ENCODE data around the gene ARHGAP26.

The ARHGAP26 gene

DNA sequence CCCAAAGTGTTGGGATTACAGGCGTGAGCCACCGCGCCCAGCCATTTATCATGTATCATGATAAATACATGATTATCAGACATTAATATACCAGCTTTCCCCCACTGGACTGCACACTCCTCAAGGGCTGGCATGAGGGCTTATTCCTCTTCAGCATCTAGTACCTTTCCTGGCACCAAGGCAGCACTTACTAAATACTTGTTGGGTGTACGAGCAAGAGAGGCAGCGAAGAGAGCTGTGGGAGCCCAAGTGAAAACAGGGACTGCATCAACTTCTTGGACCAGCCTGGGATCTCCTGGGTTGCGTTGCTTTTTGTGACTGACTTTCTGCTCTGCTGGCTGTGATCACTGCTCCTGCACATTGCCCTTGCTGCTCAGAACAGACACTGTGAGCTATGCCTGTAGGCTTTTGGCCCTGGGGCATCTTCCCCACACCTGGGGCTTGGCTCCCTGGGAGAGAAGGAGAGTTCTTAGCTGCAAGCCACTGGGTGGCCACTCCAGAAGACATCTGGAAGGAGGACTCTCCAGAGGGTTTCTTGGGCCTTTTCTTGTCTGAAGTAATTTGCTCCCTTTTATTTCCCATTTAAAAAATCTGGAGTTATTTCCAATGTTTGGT lies 409.1 kb downstream of the ARHGAP26 start:
- no peaks in the 10 kb centered on the region for H3K9me3 ChIP-seq (ENCODE audit: control insufficient read depth in 1 of 2, low read length in 2 of 2)
- peaks cover 10 to 18% of the 10 kb centered on the region in 2 donors for H3K4me1 ChIP-seq (ENCODE audit: control insufficient read depth in 1 of 2, insufficient read depth in 2 of 2, low read length in 2 of 2)
- H3K36me3 ChIP-seq (ENCODE audit: control insufficient read depth in 1 of 2, insufficient read depth in 2 of 2, low read length in 2 of 2), result no peaks in the 10 kb centered on the region
- no peak overlapping the region for H3K9ac ChIP-seq (ENCODE audit: low read depth in 1 of 2, low read length in 2 of 2)
- H3K4me3 ChIP-seq (ENCODE audit: low read depth in 1 of 2, low read length in 2 of 2), result no peak overlapping the region
- no peaks in the 10 kb centered on the region for H3K27me3 ChIP-seq (ENCODE audit: control insufficient read depth in 1 of 2, insufficient read depth in 2 of 2, low read length in 2 of 2)
- H3K27ac ChIP-seq (ENCODE audit: low read depth, low read length), result no peak overlapping the region

DNA sequence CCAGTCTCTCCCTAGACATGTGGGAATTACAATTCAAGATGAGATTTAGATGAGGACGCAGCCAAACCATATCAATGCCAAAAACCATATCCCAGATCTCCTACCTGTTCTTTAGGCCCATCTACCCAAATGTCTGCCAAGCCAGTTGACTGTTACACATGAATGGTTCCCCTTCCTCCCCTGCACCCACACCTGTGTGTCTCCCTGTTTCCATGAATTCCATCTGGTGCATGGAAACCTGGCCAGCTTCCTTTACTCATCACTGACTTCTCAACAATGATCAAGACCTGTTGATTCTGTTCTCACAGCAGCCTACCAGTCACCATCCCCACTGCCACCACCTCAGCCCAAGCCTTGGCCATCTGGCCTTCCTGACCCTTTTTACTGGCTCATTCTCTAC lies 410.6 kb downstream of the ARHGAP26 start:
- no peaks in the 10 kb centered on the region for H3K27me3 ChIP-seq (ENCODE audit: control insufficient read depth in 1 of 2, insufficient read depth in 2 of 2, low read length in 2 of 2)

DNA sequence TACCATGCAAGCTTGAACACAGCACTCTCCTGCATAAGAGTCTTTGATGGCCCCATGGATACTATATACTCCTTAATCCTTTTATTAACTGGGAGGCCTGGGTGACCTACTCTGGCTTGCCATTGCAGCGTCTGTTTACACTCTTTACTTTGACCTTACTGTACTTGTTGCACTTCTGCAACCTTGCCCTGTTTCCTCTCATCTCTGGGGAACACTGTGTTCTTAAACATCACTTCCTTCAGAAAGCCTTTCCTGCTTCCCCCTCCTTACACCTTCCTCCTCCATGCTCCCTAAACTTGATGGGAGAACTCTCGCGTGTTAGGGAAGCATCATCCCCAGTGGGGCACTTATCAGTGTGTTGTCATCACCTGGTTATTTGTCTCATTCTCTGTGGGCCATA lies 411.0 kb downstream of the ARHGAP26 start:
- Histone ChIP-seq H3K36me3 (ENCODE audit: control insufficient read depth in 1 of 2, insufficient read depth in 2 of 2, low read length in 2 of 2) (no peaks in the 10 kb centered on the region), H3K4me1 (ENCODE audit: control insufficient read depth in 1 of 2, insufficient read depth in 2 of 2, low read length in 2 of 2) (peaks cover 6 to 7% of the 10 kb centered on the region in 2 donors)

More for the DNA sequence above, 410.6 kb downstream of the ARHGAP26 start:
- Histone ChIP-seq H3K9me3 (ENCODE audit: control insufficient read depth in 1 of 2, low read length in 2 of 2) (no peaks in the 10 kb centered on the region), H3K27ac (ENCODE audit: low read depth, low read length) (no peak overlapping the region), H3K4me1 (ENCODE audit: control insufficient read depth in 1 of 2, insufficient read depth in 2 of 2, low read length in 2 of 2) (peaks cover 6 to 7% of the 10 kb centered on the region in 2 donors), H3K4me3 (ENCODE audit: low read depth in 1 of 2, low read length in 2 of 2) (no peak overlapping the region), H3K36me3 (ENCODE audit: control insufficient read depth in 1 of 2, insufficient read depth in 2 of 2, low read length in 2 of 2) (no peaks in the 10 kb centered on the region), H3K9ac (ENCODE audit: low read depth in 1 of 2, low read length in 2 of 2) (no peak overlapping the region)

DNA sequence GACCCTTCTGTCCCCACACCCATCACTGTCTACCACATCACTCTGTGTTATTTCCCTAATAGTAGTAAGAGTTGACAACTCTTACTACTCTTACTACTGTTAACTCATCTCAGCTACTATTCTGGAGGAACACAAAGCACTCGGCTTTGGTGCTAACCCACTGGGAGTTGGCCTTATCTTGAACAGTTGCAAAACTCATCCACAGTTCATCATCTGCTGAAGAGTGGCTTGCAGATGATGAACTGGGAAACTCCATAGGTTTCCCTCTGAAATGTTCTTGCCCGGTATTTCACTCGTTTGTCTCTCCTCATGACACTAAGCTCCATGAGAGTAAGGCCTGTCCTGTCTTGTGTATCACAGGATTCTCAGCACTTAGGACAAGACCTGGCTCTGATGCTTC lies 411.9 kb downstream of the ARHGAP26 start:
- H3K27ac ChIP-seq (ENCODE audit: low read depth, low read length), result no peak overlapping the region
- no peak overlapping the region for H3K4me3 ChIP-seq (ENCODE audit: low read depth in 1 of 2, low read length in 2 of 2)

More for the DNA sequence above, 411.0 kb downstream of the ARHGAP26 start:
- H3K27me3 ChIP-seq (ENCODE audit: control insufficient read depth in 1 of 2, insufficient read depth in 2 of 2, low read length in 2 of 2), result no peaks in the 10 kb centered on the region
- H3K9ac ChIP-seq (ENCODE audit: low read depth in 1 of 2, low read length in 2 of 2), result no peak overlapping the region
- H3K27ac ChIP-seq (ENCODE audit: low read depth, low read length), result no peak overlapping the region
- H3K4me3 ChIP-seq (ENCODE audit: low read depth in 1 of 2, low read length in 2 of 2), result no peak overlapping the region
- no peaks in the 10 kb centered on the region for H3K9me3 ChIP-seq (ENCODE audit: control insufficient read depth in 1 of 2, low read length in 2 of 2)

DNA sequence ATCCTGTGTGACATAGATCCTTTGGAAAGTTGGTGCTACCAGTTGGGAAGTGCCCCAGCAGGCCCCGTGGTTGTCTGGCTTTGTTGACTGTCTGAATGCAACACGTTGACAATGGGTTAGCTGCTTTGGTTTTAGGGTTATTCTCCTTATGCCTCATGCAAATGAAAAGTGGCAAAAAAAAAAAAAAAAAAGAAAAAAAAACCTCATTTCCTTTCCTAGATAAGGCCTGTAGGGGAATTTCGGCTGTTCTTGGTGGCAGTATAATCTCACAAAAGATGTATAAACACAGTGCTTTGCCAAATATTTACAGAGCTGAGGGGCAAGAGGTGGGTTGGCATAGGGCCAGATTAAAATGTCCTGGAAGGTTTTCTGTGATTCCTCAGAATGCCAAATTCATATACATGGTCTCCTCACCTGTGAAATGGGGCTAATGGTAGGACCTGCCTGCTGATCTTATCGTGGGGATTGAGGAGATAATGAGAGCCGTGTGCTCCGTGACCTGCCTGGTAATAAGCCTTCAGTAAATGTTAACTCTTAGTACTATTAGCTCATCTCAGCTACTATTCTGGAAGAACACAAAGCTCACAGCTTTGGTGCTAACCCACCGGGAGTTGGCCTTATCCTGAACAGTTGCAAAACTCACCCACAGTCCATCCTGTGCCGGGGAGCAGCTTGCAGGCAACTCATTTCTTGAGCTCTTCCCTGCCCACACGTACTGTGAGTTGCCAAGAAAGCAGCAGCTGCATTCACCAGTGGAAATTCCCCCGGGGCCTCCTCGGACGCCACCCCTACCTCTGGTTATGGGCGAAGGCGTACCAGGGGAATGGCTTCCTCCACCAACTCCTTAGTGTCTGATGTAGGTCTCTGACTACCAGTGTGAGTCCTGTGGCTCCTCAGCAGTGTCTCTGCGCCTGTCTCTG lies 413.0 kb downstream of the ARHGAP26 start:
- Histone ChIP-seq H3K9me3 (ENCODE audit: control insufficient read depth in 1 of 2, low read length in 2 of 2) (no peaks in the 10 kb centered on the region), H3K9ac (ENCODE audit: low read depth in 1 of 2, low read length in 2 of 2) (no peak overlapping the region), H3K36me3 (ENCODE audit: control insufficient read depth in 1 of 2, insufficient read depth in 2 of 2, low read length in 2 of 2) (no peaks in the 10 kb centered on the region), H3K27me3 (ENCODE audit: control insufficient read depth in 1 of 2, insufficient read depth in 2 of 2, low read length in 2 of 2) (no peaks in the 10 kb centered on the region), H3K27ac (ENCODE audit: low read depth, low read length) (no peak overlapping the region), H3K4me1 (ENCODE audit: control insufficient read depth in 1 of 2, insufficient read depth in 2 of 2, low read length in 2 of 2) (peaks cover 6 to 7% of the 10 kb centered on the region in 2 donors), H3K4me3 (ENCODE audit: low read depth in 1 of 2, low read length in 2 of 2) (no peak overlapping the region)

More for the DNA sequence above, 411.9 kb downstream of the ARHGAP26 start:
- no peaks in the 10 kb centered on the region for H3K36me3 ChIP-seq (ENCODE audit: control insufficient read depth in 1 of 2, insufficient read depth in 2 of 2, low read length in 2 of 2)
- peaks cover 6 to 7% of the 10 kb centered on the region in 2 donors for H3K4me1 ChIP-seq (ENCODE audit: control insufficient read depth in 1 of 2, insufficient read depth in 2 of 2, low read length in 2 of 2)
- no peak overlapping the region for H3K9ac ChIP-seq (ENCODE audit: low read depth in 1 of 2, low read length in 2 of 2)
- no peaks in the 10 kb centered on the region for H3K27me3 ChIP-seq (ENCODE audit: control insufficient read depth in 1 of 2, insufficient read depth in 2 of 2, low read length in 2 of 2)
- no peaks in the 10 kb centered on the region for H3K9me3 ChIP-seq (ENCODE audit: control insufficient read depth in 1 of 2, low read length in 2 of 2)

DNA sequence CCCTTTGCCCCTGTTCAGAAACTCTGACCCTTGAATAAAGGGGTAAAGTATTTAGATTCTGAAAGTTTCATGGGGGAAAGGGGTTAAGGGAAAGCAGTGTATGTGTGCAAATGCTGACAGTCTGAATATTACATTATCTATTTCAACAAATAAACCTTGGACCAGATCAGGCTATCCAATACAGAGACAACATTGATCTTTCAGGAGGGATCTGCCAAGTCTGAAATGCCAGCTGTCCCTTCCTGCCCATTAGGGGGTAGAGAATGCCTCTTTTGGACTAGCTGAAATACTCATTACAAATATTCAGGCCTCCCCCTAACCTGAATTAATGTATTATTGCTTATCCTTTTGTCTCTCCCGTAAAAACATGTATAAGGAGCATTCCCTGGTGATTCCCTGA lies 413.8 kb downstream of the ARHGAP26 start:
- H3K4me1 ChIP-seq (ENCODE audit: control insufficient read depth in 1 of 2, insufficient read depth in 2 of 2, low read length in 2 of 2), result peaks cover 6 to 7% of the 10 kb centered on the region in 2 donors
- no peaks in the 10 kb centered on the region for H3K36me3 ChIP-seq (ENCODE audit: control insufficient read depth in 1 of 2, insufficient read depth in 2 of 2, low read length in 2 of 2)
- no peaks in the 10 kb centered on the region for H3K9me3 ChIP-seq (ENCODE audit: control insufficient read depth in 1 of 2, low read length in 2 of 2)
- no peak overlapping the region for H3K9ac ChIP-seq (ENCODE audit: low read depth in 1 of 2, low read length in 2 of 2)
- H3K4me3 ChIP-seq (ENCODE audit: low read depth in 1 of 2, low read length in 2 of 2), result no peak overlapping the region
- no peaks in the 10 kb centered on the region for H3K27me3 ChIP-seq (ENCODE audit: control insufficient read depth in 1 of 2, insufficient read depth in 2 of 2, low read length in 2 of 2)
- H3K27ac ChIP-seq (ENCODE audit: low read depth, low read length), result no peak overlapping the region

DNA sequence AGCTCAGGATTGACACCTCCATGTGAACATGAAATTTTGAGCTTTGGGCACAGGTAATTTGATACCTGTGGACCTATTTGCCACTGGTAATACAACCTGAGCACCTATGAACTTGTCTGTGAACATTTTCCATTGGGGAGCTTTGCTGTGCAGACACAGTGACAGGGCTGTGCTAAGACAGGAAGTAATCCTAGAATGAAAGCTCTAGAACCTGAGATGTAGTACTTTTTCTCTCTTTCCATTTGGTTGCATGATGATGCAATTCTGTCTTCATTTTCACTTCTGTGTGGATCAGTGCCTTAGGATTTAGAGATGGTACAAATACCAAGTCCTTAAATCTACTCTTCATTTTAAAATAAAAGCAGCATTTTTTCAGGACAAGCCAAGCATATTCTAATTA lies 416.4 kb downstream of the ARHGAP26 start:
- Histone ChIP-seq H3K4me3 (ENCODE audit: low read depth in 1 of 2, low read length in 2 of 2) (no peak overlapping the region), H3K36me3 (ENCODE audit: control insufficient read depth in 1 of 2, insufficient read depth in 2 of 2, low read length in 2 of 2) (peaks cover 0 to 3% of the 10 kb centered on the region in 2 donors), H3K27ac (ENCODE audit: low read depth, low read length) (no peak overlapping the region), H3K4me1 (ENCODE audit: control insufficient read depth in 1 of 2, insufficient read depth in 2 of 2, low read length in 2 of 2) (peaks cover 6 to 7% of the 10 kb centered on the region in 2 donors), H3K9me3 (ENCODE audit: control insufficient read depth in 1 of 2, low read length in 2 of 2) (peaks cover 0 to 8% of the 10 kb centered on the region in 2 donors), H3K9ac (ENCODE audit: low read depth in 1 of 2, low read length in 2 of 2) (no peak overlapping the region), H3K27me3 (ENCODE audit: control insufficient read depth in 1 of 2, insufficient read depth in 2 of 2, low read length in 2 of 2) (no peaks in the 10 kb centered on the region)

DNA sequence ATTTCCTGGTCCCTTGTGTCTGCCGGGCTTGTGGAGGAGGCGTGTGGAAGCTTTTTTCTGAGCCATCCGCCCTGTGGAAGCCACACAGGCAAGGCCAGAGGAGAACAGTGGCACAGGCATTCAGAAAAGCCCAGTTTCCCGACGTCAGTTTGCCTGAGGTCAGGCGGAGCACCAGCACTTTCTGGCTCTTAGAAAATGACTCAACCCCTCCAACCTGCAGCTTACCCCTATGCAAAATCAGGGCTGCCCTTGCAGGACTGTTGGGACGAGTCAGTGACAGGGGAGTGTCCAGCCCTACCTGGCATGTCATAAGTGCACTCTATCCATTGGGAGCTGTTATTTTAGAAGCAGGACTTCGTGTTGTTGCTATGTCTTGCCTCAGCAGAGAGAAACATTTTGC lies 417.3 kb downstream of the ARHGAP26 start:
- Histone ChIP-seq H3K27ac (ENCODE audit: low read depth, low read length) (no peak overlapping the region), H3K4me1 (ENCODE audit: control insufficient read depth in 1 of 2, insufficient read depth in 2 of 2, low read length in 2 of 2) (peaks cover 2 to 7% of the 10 kb centered on the region in 2 donors), H3K9ac (ENCODE audit: low read depth in 1 of 2, low read length in 2 of 2) (no peak overlapping the region), H3K9me3 (ENCODE audit: control insufficient read depth in 1 of 2, low read length in 2 of 2) (peaks cover 0 to 8% of the 10 kb centered on the region in 2 donors), H3K36me3 (ENCODE audit: control insufficient read depth in 1 of 2, insufficient read depth in 2 of 2, low read length in 2 of 2) (peaks cover 0 to 3% of the 10 kb centered on the region in 2 donors), H3K27me3 (ENCODE audit: control insufficient read depth in 1 of 2, insufficient read depth in 2 of 2, low read length in 2 of 2) (no peaks in the 10 kb centered on the region), H3K4me3 (ENCODE audit: low read depth in 1 of 2, low read length in 2 of 2) (no peak overlapping the region)

DNA sequence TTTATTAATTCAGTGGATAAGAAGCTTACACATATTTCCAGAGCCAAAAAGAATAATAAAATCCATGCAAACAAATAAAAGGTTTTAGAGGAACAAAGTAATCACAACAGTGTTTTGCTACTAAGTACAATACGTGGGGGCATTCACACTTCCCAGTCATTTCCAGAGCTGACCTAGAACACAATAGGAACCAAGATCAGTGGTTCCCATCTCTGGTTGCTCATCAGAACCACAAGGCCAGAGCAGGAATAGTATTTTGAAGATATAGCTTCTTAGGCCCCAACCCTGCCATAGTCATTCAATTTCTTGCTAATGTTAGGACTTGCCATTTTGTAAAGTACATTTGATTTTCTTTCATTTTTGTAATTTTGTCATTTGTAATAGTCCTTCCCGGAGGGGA lies 417.9 kb downstream of the ARHGAP26 start:
- Histone ChIP-seq H3K36me3 (ENCODE audit: control insufficient read depth in 1 of 2, insufficient read depth in 2 of 2, low read length in 2 of 2) (peaks cover 0 to 3% of the 10 kb centered on the region in 2 donors), H3K27ac (ENCODE audit: low read depth, low read length) (no peak overlapping the region), H3K9ac (ENCODE audit: low read depth in 1 of 2, low read length in 2 of 2) (no peak overlapping the region), H3K4me3 (ENCODE audit: low read depth in 1 of 2, low read length in 2 of 2) (no peak overlapping the region), H3K4me1 (ENCODE audit: control insufficient read depth in 1 of 2, insufficient read depth in 2 of 2, low read length in 2 of 2) (peaks cover 0 to 2% of the 10 kb centered on the region in 2 donors), H3K27me3 (ENCODE audit: control insufficient read depth in 1 of 2, insufficient read depth in 2 of 2, low read length in 2 of 2) (no peaks in the 10 kb centered on the region), H3K9me3 (ENCODE audit: control insufficient read depth in 1 of 2, low read length in 2 of 2) (peaks cover 0 to 8% of the 10 kb centered on the region in 2 donors)

DNA sequence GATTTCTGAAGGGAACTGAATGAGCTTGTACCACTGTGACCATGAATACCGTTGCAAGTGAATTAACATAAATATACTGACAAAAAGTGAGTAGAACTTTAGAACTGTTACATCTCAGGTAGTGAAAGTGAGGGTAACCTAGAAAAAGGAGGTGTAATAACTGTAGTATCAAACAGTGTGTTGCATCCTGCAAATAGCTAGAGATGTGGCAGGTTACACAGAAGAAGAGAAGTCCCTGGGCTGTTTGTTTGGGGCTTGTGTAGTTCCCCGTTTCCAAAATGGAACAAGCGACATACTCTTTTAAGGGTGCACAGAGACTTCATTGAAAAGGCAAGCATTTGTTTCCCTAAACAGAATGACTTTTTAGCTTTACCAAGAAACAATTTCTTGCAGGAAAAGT lies 418.5 kb downstream of the ARHGAP26 start:
- no peak overlapping the region for H3K9ac ChIP-seq (ENCODE audit: low read depth in 1 of 2, low read length in 2 of 2)
- H3K4me1 ChIP-seq (ENCODE audit: control insufficient read depth in 1 of 2, insufficient read depth in 2 of 2, low read length in 2 of 2), result no peaks in the 10 kb centered on the region
- peaks cover 0 to 8% of the 10 kb centered on the region in 2 donors for H3K9me3 ChIP-seq (ENCODE audit: control insufficient read depth in 1 of 2, low read length in 2 of 2)
- H3K36me3 ChIP-seq (ENCODE audit: control insufficient read depth in 1 of 2, insufficient read depth in 2 of 2, low read length in 2 of 2), result peaks cover 0 to 3% of the 10 kb centered on the region in 2 donors
- H3K27me3 ChIP-seq (ENCODE audit: control insufficient read depth in 1 of 2, insufficient read depth in 2 of 2, low read length in 2 of 2), result no peaks in the 10 kb centered on the region
- no peak overlapping the region for H3K4me3 ChIP-seq (ENCODE audit: low read depth in 1 of 2, low read length in 2 of 2)
- no peak overlapping the region for H3K27ac ChIP-seq (ENCODE audit: low read depth, low read length)

All from duodenal mucosa (tissue), 2 donors.